ENCODE results near the gene CD47. TPM values are rescaled to one million over a fixed set of nuclear protein-coding genes. Genes with fewer than 3 reads are reported as not detected.

CD47 gene
- polyA plus RNA-seq, 5 donors, result 107 to 238 (median 189) TPM

Other genes starting within 250 kb of the CD47 start
- 10 to 100 TPM; 71.2 to 86.0 (median 79.0) TPM for gene IFT57, start 131.4 kb upstream of the CD47 start, polyA plus RNA-seq (ENCODE audit: insufficient read depth in 1 of 5, insufficient read length in 5 of 5, low replicate concordance in 1 of 5)
- 1 to 10 TPM in 4 of 5 donors, under 1 TPM in 1; 0.31 to 3.1 (median 2.2) TPM for gene HHLA2, start 205.5 kb upstream of the CD47 start, polyA plus RNA-seq (ENCODE audit: insufficient read depth in 1 of 5, insufficient read length in 5 of 5, low replicate concordance in 1 of 5)